ENCODE results near the gene CYBA. TPM values are rescaled to one million over a fixed set of nuclear protein-coding genes. Genes with fewer than 3 reads are reported as not detected.

CYBA gene
- total and polyA plus RNA-seq, 2 of the 13 experiments (the other 11 are each of a cell fraction or from before 2014, with no cell fraction given), result 196 to 250 TPM

DNA sequence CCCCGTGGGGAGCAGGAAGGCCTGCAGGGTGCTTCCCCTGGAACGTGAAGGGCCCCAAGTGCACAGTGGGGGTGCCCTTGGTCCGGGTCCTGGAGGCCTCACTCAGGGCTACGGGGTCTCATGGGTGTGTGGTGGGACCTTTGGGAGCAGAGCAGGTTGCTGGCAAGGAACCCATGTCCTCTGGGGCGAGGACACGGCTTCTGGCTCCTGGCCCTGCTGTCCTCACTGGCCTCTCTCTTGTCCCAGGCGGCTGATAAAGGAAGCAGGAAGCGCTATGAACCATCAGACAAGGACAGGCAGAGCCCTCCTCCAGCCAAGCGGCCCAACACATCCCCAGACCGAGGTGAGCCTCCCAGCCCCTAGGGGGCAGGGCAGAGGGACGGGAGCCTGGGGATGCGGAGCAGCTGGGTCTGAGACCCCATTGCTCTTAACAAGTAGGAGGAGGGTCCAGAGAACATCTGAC, 22.3 kb downstream of the CYBA start (continued):
- TF ChIP-seq, protein P1, sequence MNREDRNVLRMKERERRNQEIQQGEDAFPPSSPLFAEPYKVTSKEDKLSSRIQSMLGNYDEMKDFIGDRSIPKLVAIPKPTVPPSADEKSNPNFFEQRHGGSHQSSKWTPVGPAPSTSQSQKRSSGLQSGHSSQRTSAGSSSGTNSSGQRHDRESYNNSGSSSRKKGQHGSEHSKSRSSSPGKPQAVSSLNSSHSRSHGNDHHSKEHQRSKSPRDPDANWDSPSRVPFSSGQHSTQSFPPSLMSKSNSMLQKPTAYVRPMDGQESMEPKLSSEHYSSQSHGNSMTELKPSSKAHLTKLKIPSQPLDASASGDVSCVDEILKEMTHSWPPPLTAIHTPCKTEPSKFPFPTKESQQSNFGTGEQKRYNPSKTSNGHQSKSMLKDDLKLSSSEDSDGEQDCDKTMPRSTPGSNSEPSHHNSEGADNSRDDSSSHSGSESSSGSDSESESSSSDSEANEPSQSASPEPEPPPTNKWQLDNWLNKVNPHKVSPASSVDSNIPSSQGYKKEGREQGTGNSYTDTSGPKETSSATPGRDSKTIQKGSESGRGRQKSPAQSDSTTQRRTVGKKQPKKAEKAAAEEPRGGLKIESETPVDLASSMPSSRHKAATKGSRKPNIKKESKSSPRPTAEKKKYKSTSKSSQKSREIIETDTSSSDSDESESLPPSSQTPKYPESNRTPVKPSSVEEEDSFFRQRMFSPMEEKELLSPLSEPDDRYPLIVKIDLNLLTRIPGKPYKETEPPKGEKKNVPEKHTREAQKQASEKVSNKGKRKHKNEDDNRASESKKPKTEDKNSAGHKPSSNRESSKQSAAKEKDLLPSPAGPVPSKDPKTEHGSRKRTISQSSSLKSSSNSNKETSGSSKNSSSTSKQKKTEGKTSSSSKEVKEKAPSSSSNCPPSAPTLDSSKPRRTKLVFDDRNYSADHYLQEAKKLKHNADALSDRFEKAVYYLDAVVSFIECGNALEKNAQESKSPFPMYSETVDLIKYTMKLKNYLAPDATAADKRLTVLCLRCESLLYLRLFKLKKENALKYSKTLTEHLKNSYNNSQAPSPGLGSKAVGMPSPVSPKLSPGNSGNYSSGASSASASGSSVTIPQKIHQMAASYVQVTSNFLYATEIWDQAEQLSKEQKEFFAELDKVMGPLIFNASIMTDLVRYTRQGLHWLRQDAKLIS (CRISPR knock-in tag; IDR thresholded peaks at IDR 0.05), result no peak
- no peak for TF ChIP-seq NBN (conservative IDR thresholded peaks at IDR 0.05)
- peak; percentile 40 for TF ChIP-seq SKI (IDR thresholded peaks at IDR 0.05; ENCODE audit: partially characterized antibody)
- no peak for TF ChIP-seq AKAP8 (CRISPR knock-in tag; IDR thresholded peaks at IDR 0.05)
- TF ChIP-seq ZFY (CRISPR knock-in tag; IDR thresholded peaks at IDR 0.05), result peak; percentile 11; the same call in 1 of the 2 replicates
- peak; percentile 28; the same call in 1 of the 2 replicates for TF ChIP-seq SALL1 (CRISPR knock-in tag; IDR thresholded peaks at IDR 0.05)
- TF ChIP-seq CENPT (CRISPR knock-in tag; IDR thresholded peaks at IDR 0.05; ENCODE audit: low read depth), result no peak
- TF ChIP-seq, protein P2, sequence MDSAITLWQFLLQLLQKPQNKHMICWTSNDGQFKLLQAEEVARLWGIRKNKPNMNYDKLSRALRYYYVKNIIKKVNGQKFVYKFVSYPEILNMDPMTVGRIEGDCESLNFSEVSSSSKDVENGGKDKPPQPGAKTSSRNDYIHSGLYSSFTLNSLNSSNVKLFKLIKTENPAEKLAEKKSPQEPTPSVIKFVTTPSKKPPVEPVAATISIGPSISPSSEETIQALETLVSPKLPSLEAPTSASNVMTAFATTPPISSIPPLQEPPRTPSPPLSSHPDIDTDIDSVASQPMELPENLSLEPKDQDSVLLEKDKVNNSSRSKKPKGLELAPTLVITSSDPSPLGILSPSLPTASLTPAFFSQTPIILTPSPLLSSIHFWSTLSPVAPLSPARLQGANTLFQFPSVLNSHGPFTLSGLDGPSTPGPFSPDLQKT (CRISPR knock-in tag; IDR thresholded peaks at IDR 0.05; ENCODE audit: borderline replicate concordance), result no peak
- TF ChIP-seq ZNF503 (CRISPR knock-in tag; IDR thresholded peaks at IDR 0.05), result no peak
- no peak for TF ChIP-seq ZNF101 (CRISPR knock-in tag; IDR thresholded peaks at IDR 0.05; ENCODE audit: borderline replicate concordance, low read depth)
- TF ChIP-seq ZNF460 (CRISPR knock-in tag; IDR thresholded peaks at IDR 0.05; ENCODE audit: borderline replicate concordance), result no peak
- no peak for TF ChIP-seq NFIB (CRISPR knock-in tag; IDR thresholded peaks at IDR 0.05; ENCODE audit: borderline replicate concordance)
- TF ChIP-seq GATAD1 (CRISPR knock-in tag; IDR thresholded peaks at IDR 0.05), result 0 out of 2 replicates have a peak, but pooled peaks have one; percentile 48
- 0 out of 2 replicates have a peak, but pooled peaks have one; percentile 24 for TF ChIP-seq ZNF572 (CRISPR knock-in tag; IDR thresholded peaks at IDR 0.05)
- TF ChIP-seq NR2F1 (CRISPR knock-in tag; IDR thresholded peaks at IDR 0.05), result no peak
- peak; percentile 39; the same call in 1 of the 2 replicates for TF ChIP-seq RAD21 (CRISPR knock-in tag; IDR thresholded peaks at IDR 0.05)
- TF ChIP-seq ZNF672 (CRISPR knock-in tag; IDR thresholded peaks at IDR 0.05), result no peak
- TF ChIP-seq CHD4 (IDR thresholded peaks at IDR 0.05; ENCODE audit: borderline replicate concordance, low read length), result no peak
- no peak for TF ChIP-seq ATF2 (CRISPR knock-in tag; IDR thresholded peaks at IDR 0.05)
- no peak for TF ChIP-seq HNRNPK (IDR thresholded peaks at IDR 0.05; ENCODE audit: low read depth, low read length, poor library complexity, severe bottlenecking)
- TF ChIP-seq HOMEZ (CRISPR knock-in tag; IDR thresholded peaks at IDR 0.05; ENCODE audit: low read depth), result 0 out of 2 replicates have a peak, but pooled peaks have one; percentile 23
